HCT116 (cell line): Measurements from ENCODE around the gene RBMS1. TPM values are rescaled to one million over a fixed set of nuclear protein-coding genes. Genes with fewer than 3 reads are reported as not detected.

ENCODE experiments used
- ATAC-seq: fragments of 200-7000 bp; cut with Tn5 transposase; 2 replicates; pipeline ENCODE4 v1.9.1; 2020; ENCODE audit warnings: mild to moderate bottlenecking, moderate library complexity
- BruUV-seq: library from RNA; stranded (reverse); fragments of 400-500 nt; replicated peaks from 2 replicates; lab custom pipeline; 2021; lab: Mats Ljungman, UMichigan
- CTCF ChIA-PET: fragments of 300-600 bp; sonication (Branson Sonifier 250); formaldehyde crosslinking; loops from one replicate; lab custom pipeline; 2021; ENCODE audit warnings: antibody characterized with exemption; lab: Charles Lee
- POLR2A ChIA-PET: fragments of 300-600, 350-600 bp; sonication (Branson Sonifier 250); formaldehyde crosslinking; loops from one replicate; lab custom pipeline; 2021; ENCODE audit warnings: antibody characterized with exemption; lab: Charles Lee
- RAD21 ChIA-PET, 2 experiments: fragments of 300-600 bp; sonication (Branson Sonifier 250); formaldehyde crosslinking; loops; one replicate each; lab custom pipeline; 2023; ENCODE audit warnings: low total read pairs in 2 of 2; ENCODE audit not compliant: uncharacterized antibody in 2 of 2, unreplicated experiment in 2 of 2, low non-redundant PET in 1 of 2; lab: Charles Lee
- DNase-seq: peaks from one replicate; pipeline ENCODE4 v3.0.0-alpha.2; 2010; ENCODE audit warnings: low read depth, low spot score
- H2AFZ ChIP-seq: fragments of 200-600 bp; shearing (Covaris generic), sonication (generic); 2 replicates; pipeline ENCODE4 v1.6.1; 2017; ENCODE audit warnings: low read depth, mixed run types, mixed read lengths, antibody characterized with exemption, low read length; ENCODE audit not compliant: poor library complexity, severe bottlenecking
- H3K27ac ChIP-seq: 2 replicates; pipeline ENCODE4 v1.5.1; 2012; ENCODE audit warnings: low read depth, low read length
- H3K27me3 ChIP-seq: fragments of 200-600 bp; sonication (generic); 2 replicates; pipeline ENCODE4 v1.6.1; 2016; ENCODE audit warnings: mixed run types, low read length, mixed read lengths; ENCODE audit not compliant: insufficient read depth
- H3K36me3 ChIP-seq, 2 experiments: fragments of 200-500 bp in 1 of 2; fragments of 200-600 bp in 1 of 2; sonication (Bioruptor generic) in 1 of 2; sonication (generic) in 1 of 2; 2 replicates each; pipeline versions ENCODE4 v1.5.1 to v1.6.1; 2014 to 2016; ENCODE audit warnings: low read length in 2 of 2, inconsistent platforms in 1 of 2, mixed read lengths in 1 of 2, mixed run types in 1 of 2; ENCODE audit not compliant: insufficient read depth in 2 of 2, control insufficient read depth in 1 of 2
- H3K4me1 ChIP-seq, 2 experiments: fragments of 200-600 bp in 1 of 2; sonication (generic) in 1 of 2; 2 replicates each; pipeline versions ENCODE4 v1.5.1 to v1.6.1; 2012 to 2017; ENCODE audit warnings: low read length in 2 of 2, inconsistent platforms in 1 of 2, mild to moderate bottlenecking in 1 of 2, mixed read lengths in 1 of 2, mixed run types in 1 of 2, moderate library complexity in 1 of 2; ENCODE audit not compliant: insufficient read depth in 2 of 2, control insufficient read depth in 1 of 2
- H3K4me2 ChIP-seq: fragments of 200-600 bp; sonication (generic); 2 replicates; pipeline ENCODE4 v1.6.1; 2017; ENCODE audit warnings: mixed run types, low read length, mixed read lengths
- H3K4me3 ChIP-seq, 2 experiments: fragments of 200-600 bp in 1 of 2; sonication (generic) in 1 of 2; replicated peaks in 1 of 2; 2 replicates each; pipeline ENCODE4 v1.5.1; 2011 to 2016; ENCODE audit warnings: low read length in 2 of 2, control low read depth in 1 of 2, low read depth in 1 of 2, mild to moderate bottlenecking in 1 of 2, mixed read lengths in 1 of 2, mixed run types in 1 of 2
- H3K79me2 ChIP-seq: fragments of 200-600 bp; sonication (generic); 2 replicates; pipeline ENCODE4 v1.6.1; 2017; ENCODE audit warnings: mild to moderate bottlenecking, mixed run types, low read length, moderate library complexity, mixed read lengths; ENCODE audit not compliant: insufficient read depth
- H3K9ac ChIP-seq: fragments of 200-600 bp; sonication (generic); 2 replicates; pipeline ENCODE4 v1.6.1; 2016; ENCODE audit warnings: low read length, mixed read lengths
- H3K9me2 ChIP-seq: fragments of 200-600 bp; sonication (generic), shearing (Covaris generic); 2 replicates; pipeline ENCODE4 v1.6.1; 2017; ENCODE audit warnings: mixed run types, mild to moderate bottlenecking, moderate library complexity; ENCODE audit not compliant: insufficient read depth
- H3K9me3 ChIP-seq, 2 experiments: fragments of 200-500 bp in 1 of 2; fragments of 200-600 bp in 1 of 2; sonication (Bioruptor generic) in 1 of 2; sonication (generic) in 1 of 2; 2 replicates each; pipeline ENCODE4 v1.6.1; 2014 to 2017; ENCODE audit warnings: low read length in 2 of 2, mixed read lengths in 2 of 2, inconsistent platforms in 1 of 2, low read depth in 1 of 2, mild to moderate bottlenecking in 1 of 2, mixed run types in 1 of 2, moderate library complexity in 1 of 2; ENCODE audit not compliant: control insufficient read depth in 1 of 2, insufficient read depth in 1 of 2
- H4K20me1 ChIP-seq: fragments of 200-600 bp; sonication (generic), shearing (Covaris generic); 2 replicates; pipeline ENCODE4 v1.6.1; 2017; ENCODE audit warnings: mixed run types, mild to moderate bottlenecking, moderate library complexity; ENCODE audit not compliant: insufficient read depth
- EZH2 ChIP-seq: fragments of 200-600 bp; sonication (generic); IDR thresholded peaks from 2 replicates; pipeline ENCODE4 v1.6.1; 2017; ENCODE audit warnings: antibody characterized with exemption, mixed run types
- JUND ChIP-seq: IDR thresholded peaks from 2 replicates; pipeline ENCODE4 v1.6.1; 2012
- POLR2A ChIP-seq: IDR thresholded peaks from 2 replicates; pipeline ENCODE4 v1.7.0; 2011; ENCODE audit warnings: borderline replicate concordance; ENCODE audit not compliant: insufficient read depth, insufficient read length; ENCODE audit errors: extremely low read depth
- POLR2AphosphoS5 ChIP-seq: IDR thresholded peaks from 2 replicates; pipeline ENCODE4 v1.6.1; 2011; ENCODE audit warnings: mild to moderate bottlenecking, low read depth, low read length, moderate library complexity
- RAD21 ChIP-seq: IDR thresholded peaks from 2 replicates; pipeline ENCODE4 v1.6.1; 2012; ENCODE audit warnings: low read depth, mild to moderate bottlenecking
- SIN3A ChIP-seq: IDR thresholded peaks from 2 replicates; pipeline ENCODE4 v1.6.1; 2012; ENCODE audit warnings: low read depth
- SRF ChIP-seq: IDR thresholded peaks from 2 replicates; pipeline ENCODE4 v1.6.1; 2012; ENCODE audit warnings: low read depth
- TCF7L2 ChIP-seq: IDR thresholded peaks from 2 replicates; pipeline ENCODE4 v1.7.0; 2011; ENCODE audit warnings: borderline replicate concordance, inconsistent platforms; ENCODE audit not compliant: insufficient read depth, insufficient read length; ENCODE audit errors: extremely low read depth
- ZFX ChIP-seq: fragments of 450-650 bp; IDR thresholded peaks from 2 replicates; pipeline ENCODE4 v1.6.1; 2017
- intact Hi-C: fragments of 100-400 bp; cut with micrococcal nuclease; formaldehyde crosslinking; loops from 2 replicates; pipeline ENCODE4 v1.10.0; 2022
- total RNA-seq: library from RNA; stranded (reverse); gene quantifications from one replicate; pipeline ENCODE4 v1.2.1, GENCODE V29; 2021; ENCODE audit not compliant: unreplicated experiment
- TF ChIP-seq, protein P1 (sequence below): IDR thresholded peaks from 2 replicates; pipeline ENCODE4 v1.6.1; 2012; ENCODE audit warnings: low read depth
- TF ChIP-seq, protein P2 (sequence below): IDR thresholded peaks from 2 replicates; pipeline ENCODE4 v1.6.1; 2012
- TF ChIP-seq, protein P3 (sequence below): IDR thresholded peaks from 2 replicates; pipeline ENCODE4 v1.6.1; 2012

Gene RBMS1
- total RNA-seq, 1 experiment from 2014 or later: 17.6 TPM

DNA sequence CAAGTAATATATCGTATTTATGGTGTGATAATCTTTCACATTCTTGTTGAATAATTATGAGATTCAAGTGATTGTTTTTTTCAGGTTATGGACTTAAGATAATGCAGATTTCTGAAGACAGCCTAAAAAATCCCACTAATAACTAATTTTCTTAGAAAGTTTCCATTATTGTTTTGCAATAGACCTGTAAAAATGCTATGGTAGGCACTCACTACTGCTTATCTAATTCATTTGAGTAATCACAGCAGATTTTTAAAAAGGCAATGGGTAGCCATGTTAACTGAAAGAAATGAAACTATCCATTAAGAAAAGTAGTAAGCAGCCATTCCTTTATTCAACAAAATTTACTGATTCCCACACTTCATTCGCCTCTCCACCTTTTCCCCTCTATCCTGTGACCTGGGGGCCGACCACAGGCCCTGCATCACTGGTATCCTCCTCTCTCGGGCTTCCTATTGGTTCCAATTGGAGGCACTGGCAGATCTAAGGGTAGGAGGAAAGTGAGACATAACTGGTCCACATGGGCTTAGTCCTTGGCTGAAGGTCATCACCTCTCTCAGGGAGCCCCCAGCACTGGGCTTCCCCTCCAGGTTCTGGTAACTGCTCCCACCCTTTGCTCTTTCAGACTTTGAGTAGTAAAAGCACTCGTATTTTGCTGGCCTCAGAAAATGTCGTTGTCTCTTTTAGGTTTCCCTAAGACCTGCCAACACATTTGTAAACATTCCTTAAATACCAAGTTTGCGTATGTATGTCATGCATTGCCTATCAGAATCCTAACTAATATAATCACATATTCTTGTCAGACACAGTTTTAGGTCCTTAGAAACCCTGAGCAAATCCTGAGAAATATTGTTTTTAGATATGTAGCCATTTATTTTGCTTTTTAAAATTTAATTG, 18.5 kb downstream of the RBMS1 start (continued):
- TF ChIP-seq, protein P1, sequence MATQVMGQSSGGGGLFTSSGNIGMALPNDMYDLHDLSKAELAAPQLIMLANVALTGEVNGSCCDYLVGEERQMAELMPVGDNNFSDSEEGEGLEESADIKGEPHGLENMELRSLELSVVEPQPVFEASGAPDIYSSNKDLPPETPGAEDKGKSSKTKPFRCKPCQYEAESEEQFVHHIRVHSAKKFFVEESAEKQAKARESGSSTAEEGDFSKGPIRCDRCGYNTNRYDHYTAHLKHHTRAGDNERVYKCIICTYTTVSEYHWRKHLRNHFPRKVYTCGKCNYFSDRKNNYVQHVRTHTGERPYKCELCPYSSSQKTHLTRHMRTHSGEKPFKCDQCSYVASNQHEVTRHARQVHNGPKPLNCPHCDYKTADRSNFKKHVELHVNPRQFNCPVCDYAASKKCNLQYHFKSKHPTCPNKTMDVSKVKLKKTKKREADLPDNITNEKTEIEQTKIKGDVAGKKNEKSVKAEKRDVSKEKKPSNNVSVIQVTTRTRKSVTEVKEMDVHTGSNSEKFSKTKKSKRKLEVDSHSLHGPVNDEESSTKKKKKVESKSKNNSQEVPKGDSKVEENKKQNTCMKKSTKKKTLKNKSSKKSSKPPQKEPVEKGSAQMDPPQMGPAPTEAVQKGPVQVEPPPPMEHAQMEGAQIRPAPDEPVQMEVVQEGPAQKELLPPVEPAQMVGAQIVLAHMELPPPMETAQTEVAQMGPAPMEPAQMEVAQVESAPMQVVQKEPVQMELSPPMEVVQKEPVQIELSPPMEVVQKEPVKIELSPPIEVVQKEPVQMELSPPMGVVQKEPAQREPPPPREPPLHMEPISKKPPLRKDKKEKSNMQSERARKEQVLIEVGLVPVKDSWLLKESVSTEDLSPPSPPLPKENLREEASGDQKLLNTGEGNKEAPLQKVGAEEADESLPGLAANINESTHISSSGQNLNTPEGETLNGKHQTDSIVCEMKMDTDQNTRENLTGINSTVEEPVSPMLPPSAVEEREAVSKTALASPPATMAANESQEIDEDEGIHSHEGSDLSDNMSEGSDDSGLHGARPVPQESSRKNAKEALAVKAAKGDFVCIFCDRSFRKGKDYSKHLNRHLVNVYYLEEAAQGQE: no peak
- TF ChIP-seq TCF7L2 (no peak), EZH2 (no peak)

DNA sequence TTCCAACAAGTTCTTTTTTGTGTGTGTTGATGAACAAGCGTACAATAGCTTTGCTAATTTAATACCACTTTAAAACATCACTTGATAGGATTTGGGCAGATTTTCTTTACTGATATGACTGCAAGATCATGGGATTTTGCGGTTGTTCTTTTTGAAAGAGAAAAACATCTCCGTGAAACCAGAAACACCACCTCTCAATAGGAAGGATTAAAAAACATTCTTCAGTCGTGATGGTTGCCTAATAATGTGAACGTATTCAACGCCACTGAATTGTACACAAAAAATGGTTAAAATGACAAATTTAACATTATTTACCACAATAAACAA, 19.3 kb downstream of the RBMS1 start:
- Histone ChIP-seq H3K4me1 (no peaks in the 10 kb centered on the region), H3K9me3 (no peaks in the 10 kb centered on the region)
- intact Hi-C loops: no loop called here
- no peak for DNase-seq
- TF ChIP-seq POLR2A (no peak), EZH2 (no peak), SRF (no peak), RAD21 (no peak), ZFX (no peak), POLR2AphosphoS5 (no peak), SIN3A (no peak), JUND (no peak)
- TF ChIP-seq, protein P2, sequence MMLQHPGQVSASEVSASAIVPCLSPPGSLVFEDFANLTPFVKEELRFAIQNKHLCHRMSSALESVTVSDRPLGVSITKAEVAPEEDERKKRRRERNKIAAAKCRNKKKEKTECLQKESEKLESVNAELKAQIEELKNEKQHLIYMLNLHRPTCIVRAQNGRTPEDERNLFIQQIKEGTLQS: no peak
- TF ChIP-seq, protein P3, sequence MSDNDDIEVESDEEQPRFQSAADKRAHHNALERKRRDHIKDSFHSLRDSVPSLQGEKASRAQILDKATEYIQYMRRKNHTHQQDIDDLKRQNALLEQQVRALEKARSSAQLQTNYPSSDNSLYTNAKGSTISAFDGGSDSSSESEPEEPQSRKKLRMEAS: no peak
- TF ChIP-seq, all 23 proteins: peak for 0
- RAD21 ChIA-PET: no interaction called here
- Histone ChIP-seq H3K4me3 (no peak overlapping the region), H3K36me3 (no peaks in the 10 kb centered on the region), H2AFZ (no peak overlapping the region), H3K9ac (no peak overlapping the region), H3K27ac (no peak overlapping the region), H4K20me1 (no peaks in the 10 kb centered on the region), H3K79me2 (no peaks in the 10 kb centered on the region), H3K9me2 (no peaks in the 10 kb centered on the region), H3K4me2 (no peak overlapping the region), H3K27me3 (no peaks in the 10 kb centered on the region)
- POLR2A ChIA-PET: no interaction called here
- no TSS peak for BruUV-seq
- CTCF ChIA-PET: no interaction called here
- no peak for ATAC-seq
